NCI-H345 treated with DMSO at 0.1 percent for 48 hours (cell line): ENCODE results near the gene CRAT.
A peak's percentile ranks its signal among the peaks of the same experiment; 100 is the strongest.
"Not testable (repeated sequence)": the region's sequence is repeated elsewhere in the genome, so short reads cannot be mapped to it uniquely, and the experiment has no call there.

Source experiments
- DNase-seq: peaks from one replicate; lab custom pipeline; 2025; ENCODE audit not compliant: unreplicated experiment; lab: John Stamatoyannopoulos, UW

CRAT gene

GRCh38 chr9:129138476-129139232 is 28.1 kb upstream of the CRAT start:
- DNase-seq: no peak

- DNase-seq: no peak
Observed at GRCh38 chr9:129138144-129138462, 27.5 kb upstream of the CRAT start.

DNA sequence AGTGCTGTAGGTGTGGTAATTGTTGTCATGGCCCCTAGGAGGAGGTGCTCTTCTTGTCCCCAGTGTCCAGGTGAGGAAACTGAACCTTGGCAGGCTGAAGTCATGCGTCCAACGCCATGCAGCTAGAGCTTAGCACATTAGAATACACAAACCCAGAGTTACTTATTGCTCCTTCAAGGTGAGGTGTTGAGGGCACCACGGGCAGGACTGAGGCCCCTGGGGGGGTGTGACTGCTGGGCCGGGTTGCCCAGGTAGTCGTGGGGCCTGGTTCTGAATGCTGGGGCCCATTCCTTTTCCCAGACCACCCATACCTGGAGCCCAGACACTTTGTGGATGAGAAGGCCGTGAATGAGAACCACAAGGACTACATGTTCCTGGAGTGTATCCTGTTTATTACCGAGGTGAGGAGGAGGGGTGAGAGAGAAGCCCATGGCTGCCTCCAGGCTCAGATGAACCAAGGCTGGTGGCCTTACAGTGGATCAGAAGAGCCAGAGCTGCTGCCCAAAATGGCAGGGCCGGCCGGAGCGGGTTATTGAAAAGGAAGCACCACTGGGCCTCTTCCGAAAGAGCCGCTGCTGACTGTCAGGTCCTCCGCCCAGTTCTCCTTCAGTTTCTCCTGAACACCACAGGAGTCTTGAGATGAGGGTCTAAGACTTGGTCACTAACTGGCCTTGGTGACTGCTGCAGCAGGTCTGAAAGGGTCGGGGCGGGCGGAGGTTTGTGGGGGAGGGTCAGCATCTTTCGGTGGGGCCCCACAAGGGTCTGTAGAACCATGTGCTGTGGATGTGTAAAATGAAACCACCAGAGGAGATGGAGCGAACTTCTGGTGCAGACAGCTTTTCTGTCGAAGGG is 26.9 kb upstream of the CRAT start:
- no peak for DNase-seq

GRCh38 chr9:129136446-129137035 is 25.9 kb upstream of the CRAT start:
- DNase-seq: no peak

DNA sequence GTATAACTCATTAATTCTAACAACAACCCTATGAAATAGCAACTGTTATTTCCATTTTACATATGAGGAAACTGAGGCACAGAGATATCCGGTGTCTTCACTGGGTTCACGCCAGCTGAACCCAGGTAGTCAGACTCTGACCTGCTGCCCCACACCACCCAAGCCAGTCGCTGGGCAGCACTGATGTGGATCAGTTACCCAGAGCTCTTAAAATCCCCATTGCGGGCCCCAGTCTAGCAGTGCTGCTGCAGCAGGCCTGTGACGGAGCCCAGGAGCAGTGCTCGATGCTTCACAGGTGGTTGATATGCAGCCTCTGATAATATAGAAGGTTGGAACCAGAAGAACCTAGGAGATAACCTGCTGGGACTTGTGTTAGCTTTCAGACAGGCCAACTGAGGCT is 24.9 kb upstream of the CRAT start:
- no peak for DNase-seq

- DNase-seq: no peak
Observed at GRCh38 chr9:129133082-129133481, 22.5 kb upstream of the CRAT start.

- peak; percentile 16 for DNase-seq
Observed at GRCh38 chr9:129131300-129132145, 20.9 kb upstream of the CRAT start.

DNA sequence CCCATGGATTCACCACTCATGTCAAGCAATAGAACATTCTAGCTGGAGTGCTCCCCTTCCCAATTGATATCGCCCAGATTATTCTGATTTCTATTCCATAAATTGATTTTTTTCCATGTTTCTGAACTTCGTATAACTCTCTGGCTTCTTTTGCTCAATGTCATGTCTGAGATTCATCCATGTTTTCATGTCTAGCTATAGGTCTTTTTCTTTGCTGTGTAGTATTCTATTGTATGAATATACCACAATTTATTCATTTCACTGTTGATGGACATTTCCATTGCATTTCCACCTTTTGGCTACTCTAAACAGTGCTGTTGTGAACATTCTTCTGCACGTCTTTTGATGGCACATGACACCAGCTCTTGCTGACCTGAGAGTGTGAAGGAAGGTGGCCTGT is 20.2 kb upstream of the CRAT start:
- DNase-seq: no peak

- not testable (repeated sequence) for DNase-seq
Observed at GRCh38 chr9:129130271-129130670, 19.7 kb upstream of the CRAT start.

DNA sequence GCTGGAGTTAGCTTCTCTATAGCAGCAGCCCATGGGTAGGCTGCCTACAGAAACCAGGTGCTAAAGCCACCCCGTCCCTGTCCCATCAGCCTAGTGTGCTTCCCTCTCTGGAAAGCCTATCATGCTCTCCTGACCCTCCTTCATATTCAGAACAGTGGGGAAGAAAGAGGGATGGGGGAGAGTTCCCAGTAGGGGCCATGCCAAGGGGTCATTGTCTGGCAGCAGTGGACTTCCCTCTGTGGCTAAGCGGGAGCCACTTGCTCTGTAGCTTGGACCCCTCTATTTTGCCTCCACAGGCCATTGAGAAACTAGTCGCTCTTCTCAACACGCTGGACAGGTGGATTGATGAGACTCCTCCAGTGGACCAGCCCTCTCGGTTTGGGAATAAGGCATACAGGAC is 18.1 kb upstream of the CRAT start:
- no peak for DNase-seq

- DNase-seq: peak; percentile 3
Observed at GRCh38 chr9:129126749-129127618, 16.4 kb upstream of the CRAT start.

DNA sequence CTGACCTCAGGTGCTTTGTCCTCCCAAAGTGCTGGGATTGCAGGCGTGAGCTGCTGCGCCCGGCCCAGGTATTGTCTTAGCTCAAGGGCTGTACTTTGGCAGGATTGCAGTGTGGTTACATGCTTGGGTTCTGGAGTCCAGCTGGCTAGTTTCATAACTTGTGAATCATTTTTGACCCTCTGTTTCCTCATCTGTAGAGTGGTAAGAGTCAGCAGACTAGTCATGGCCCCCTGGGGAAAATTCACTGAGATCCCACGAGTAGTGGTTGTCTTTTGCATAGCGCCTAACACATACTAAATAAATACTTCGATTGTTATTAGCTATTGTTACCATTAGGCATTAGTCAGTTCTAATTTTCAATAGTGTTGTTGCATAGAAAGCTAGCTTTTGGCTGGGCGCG is 14.9 kb upstream of the CRAT start:
- DNase-seq: no peak

DNA sequence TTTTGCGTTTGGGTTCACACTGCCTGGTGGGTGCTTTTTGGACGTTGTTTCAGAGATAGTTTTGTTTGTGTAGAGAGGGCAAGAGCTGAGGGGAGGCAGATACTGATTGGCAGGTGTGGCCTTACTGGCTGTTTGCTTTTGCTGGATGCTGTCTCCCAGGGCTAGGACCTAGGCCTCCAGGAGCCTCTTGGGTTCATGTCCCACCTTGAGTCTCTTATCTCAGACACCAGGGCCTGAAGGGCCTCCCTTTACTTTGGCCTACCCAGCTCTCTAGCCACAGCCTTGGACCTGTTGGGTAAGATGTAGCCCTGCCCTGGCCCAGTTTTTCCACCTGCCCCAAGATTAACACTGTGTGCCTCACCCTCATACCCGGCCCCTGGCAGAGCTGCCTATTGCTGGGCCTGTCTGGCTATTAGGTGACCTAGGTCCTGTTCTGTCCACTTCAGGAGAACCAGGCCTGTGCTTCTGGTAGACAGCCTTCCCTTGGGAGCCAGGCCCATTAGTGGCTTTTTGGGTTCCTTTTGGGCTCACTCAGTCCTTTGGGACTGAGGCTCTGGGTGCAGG is 14.0 kb upstream of the CRAT start:
- DNase-seq: no peak

GRCh38 chr9:129122976-129123375 is 12.4 kb upstream of the CRAT start:
- DNase-seq: not testable (repeated sequence)

DNA sequence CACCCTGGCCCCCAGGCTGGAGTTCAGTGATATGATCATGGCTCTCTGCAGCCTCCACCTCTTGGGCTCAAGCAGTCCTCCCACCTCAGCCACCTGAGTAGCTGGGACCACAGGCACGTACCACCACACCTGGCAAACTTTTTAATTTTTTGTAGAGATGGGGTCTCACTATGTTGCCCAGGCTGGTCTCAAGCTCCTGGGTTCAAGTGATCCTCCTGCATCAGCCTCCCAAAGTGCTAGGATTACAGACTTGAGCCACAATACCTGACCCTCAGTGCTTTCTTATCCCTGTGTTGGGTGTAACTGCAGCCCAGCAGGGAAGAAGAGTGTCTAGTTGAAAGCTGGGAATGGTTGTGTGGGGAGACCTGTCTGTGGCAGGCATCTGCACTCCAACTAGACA is 11.5 kb upstream of the CRAT start:
- DNase-seq: no peak

GRCh38 chr9:129121483-129121882 is 10.9 kb upstream of the CRAT start:
- DNase-seq: no peak

DNA sequence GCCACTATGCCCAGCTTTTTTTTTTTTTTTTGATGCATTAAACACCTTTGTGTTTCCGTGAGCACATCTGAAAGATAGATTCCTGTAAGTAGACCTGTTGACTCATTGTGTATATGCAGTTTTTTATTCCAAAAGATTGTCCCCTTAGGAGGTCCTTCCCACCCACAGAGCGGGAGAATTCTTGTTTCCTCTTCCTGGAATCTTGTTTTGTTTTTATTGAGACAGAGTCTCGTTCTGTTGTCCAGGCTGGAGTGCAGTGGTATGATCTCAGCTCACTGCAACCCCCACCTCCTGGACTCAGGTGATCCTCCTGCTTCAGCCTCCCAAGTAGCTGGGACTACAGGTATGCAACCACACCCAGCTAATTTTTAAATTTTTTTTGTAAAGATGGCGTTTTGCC is 8.2 kb upstream of the CRAT start:
- DNase-seq: no peak

DNA sequence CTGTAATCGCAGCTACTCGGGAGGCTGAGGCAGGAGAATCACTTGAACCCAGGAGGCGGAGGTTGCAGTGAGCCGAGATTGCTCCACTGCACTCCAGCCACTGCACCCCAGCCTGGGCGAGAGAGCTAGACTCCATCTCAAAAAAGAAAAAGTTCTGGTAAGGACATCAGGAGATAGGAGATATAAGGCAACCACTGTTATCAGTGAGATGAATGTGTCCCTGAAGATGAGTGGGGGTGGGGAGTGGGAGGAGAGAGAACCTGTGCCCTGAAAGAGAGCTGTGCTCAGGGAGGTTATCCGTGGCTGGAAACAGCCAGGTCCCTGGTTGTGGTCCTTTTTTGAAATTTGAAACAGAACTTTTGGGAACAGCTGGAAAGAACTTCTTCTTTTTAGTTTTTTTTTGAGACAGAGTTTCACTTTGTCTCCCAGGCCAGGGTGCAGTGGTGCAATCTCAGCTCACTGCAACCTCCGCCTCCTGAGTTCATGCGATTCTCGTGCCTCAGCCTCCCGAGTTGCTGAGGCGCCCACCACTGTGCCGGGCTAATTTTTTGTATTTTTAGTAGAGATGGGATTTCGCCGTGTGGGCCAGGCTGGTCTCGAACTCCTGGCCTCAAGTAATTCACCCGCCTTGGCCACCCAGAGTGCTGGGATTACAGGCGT is 3.2 kb upstream of the CRAT start:
- DNase-seq: no peak

- not testable (repeated sequence) for DNase-seq
Observed at GRCh38 chr9:129112526-129112925, 1.9 kb upstream of the CRAT start.
